Type B pancreatic cell (in vitro differentiated cells): ENCODE results near the gene UNC45A. TPM values are rescaled to one million over a fixed set of nuclear protein-coding genes. Genes with fewer than 3 reads are reported as not detected.

Experiments used
- DNase-seq: peaks from one replicate; pipeline ENCODE4 v3.0.0; 2021; ENCODE audit warnings: mixed read lengths; ENCODE audit not compliant: unreplicated experiment; ENCODE audit errors: extremely low spot score
- H3K27ac Mint-ChIP-seq: 2 replicates; pipeline ENCODE4 v1.8.0; 2021; ENCODE audit warnings: mild to moderate bottlenecking, mixed read lengths
- H3K27me3 Mint-ChIP-seq: 2 replicates; pipeline ENCODE4 v1.8.0; 2021; ENCODE audit warnings: mixed read lengths
- H3K36me3 Mint-ChIP-seq: 2 replicates; pipeline ENCODE4 v1.8.0; 2021; ENCODE audit warnings: mixed read lengths
- H3K4me1 Mint-ChIP-seq: one replicate; pipeline ENCODE4 v1.8.0; 2021; ENCODE audit warnings: mixed read lengths; ENCODE audit not compliant: unreplicated experiment
- H3K4me3 Mint-ChIP-seq: 2 replicates; pipeline ENCODE4 v1.8.0; 2021; ENCODE audit warnings: mild to moderate bottlenecking, mixed read lengths
- H3K9me3 Mint-ChIP-seq: 2 replicates; pipeline ENCODE4 v1.8.0; 2021; ENCODE audit warnings: mixed read lengths
- long read RNA-seq: library from polyadenylated mRNA; unstranded; transcript quantifications from one replicate; pipeline ENCODE4 v2.0.0, GENCODE V29; 2020
- total RNA-seq: library from RNA; stranded (reverse); gene quantifications from 2 replicates; pipeline ENCODE4 v1.2.1, GENCODE V29; 2021; ENCODE audit warnings: low replicate concordance
- TF ChIP-seq, protein P1 (sequence below): fragments of 200-600 bp; sonication (generic); conservative IDR thresholded peaks from 2 replicates; pipeline ENCODE4 v1.5.0; 2021; ENCODE audit warnings: antibody characterized with exemption, mild to moderate bottlenecking

The UNC45A gene, protein sequence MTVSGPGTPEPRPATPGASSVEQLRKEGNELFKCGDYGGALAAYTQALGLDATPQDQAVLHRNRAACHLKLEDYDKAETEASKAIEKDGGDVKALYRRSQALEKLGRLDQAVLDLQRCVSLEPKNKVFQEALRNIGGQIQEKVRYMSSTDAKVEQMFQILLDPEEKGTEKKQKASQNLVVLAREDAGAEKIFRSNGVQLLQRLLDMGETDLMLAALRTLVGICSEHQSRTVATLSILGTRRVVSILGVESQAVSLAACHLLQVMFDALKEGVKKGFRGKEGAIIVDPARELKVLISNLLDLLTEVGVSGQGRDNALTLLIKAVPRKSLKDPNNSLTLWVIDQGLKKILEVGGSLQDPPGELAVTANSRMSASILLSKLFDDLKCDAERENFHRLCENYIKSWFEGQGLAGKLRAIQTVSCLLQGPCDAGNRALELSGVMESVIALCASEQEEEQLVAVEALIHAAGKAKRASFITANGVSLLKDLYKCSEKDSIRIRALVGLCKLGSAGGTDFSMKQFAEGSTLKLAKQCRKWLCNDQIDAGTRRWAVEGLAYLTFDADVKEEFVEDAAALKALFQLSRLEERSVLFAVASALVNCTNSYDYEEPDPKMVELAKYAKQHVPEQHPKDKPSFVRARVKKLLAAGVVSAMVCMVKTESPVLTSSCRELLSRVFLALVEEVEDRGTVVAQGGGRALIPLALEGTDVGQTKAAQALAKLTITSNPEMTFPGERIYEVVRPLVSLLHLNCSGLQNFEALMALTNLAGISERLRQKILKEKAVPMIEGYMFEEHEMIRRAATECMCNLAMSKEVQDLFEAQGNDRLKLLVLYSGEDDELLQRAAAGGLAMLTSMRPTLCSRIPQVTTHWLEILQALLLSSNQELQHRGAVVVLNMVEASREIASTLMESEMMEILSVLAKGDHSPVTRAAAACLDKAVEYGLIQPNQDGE
- 78.9 and 80.2 TPM in 2 replicates for total RNA-seq
- long read RNA-seq, transcript UNC45A-202 (20 exons, 3,252 nt): major isoform, 79 of 333 reads
- long read RNA-seq, partial matches to known transcripts: 232 of 333 reads
- long read RNA-seq, other reads (novel, unspliced or antisense): 22 of 333 reads

DNA sequence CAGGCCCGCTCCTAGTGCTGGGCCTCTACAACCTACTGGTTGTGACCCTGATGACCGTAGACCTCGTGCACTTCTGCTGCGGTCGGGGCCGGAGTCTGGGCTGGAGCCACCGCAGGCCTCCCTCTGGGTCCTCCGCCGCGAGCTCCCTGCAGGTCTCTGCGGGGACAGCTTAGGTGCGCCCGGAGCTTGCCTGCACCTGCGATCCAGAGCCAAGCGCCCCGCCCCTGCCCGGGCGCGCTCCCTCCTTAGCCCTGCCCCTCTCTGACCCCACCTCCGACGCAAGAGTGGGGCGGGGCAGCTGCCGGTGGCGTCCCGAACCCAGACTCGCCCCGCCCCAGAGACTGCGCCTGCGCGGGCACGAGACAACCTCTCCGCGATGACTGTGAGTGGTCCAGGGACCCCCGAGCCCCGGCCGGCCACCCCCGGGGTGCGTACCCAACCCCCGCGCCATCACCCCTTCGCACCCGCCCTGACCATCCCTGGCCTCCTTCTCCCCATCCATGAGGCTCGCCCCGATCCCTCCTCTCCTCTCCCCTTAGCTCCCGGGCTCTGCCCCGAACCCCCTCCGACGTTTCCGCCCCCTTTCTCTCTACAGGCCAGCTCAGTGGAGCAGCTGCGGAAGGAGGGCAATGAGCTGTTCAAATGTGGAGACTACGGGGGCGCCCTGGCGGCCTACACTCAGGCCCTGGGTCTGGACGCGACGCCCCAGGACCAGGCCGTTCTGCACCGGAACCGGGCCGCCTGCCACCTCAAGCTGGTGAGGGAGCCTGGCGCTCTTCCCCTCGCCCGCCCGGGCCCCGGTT is at the start of gene UNC45A:
Gene UNC45A, plus strand, starts transcription at position 337 of the 803 bp plus-strand sequence. Its CDS starts 40 bp downstream, at position 377.
- H3K27ac Mint-ChIP-seq: peak within 1 kb of the TSS; percentile 94
- H3K9me3 Mint-ChIP-seq: no peaks in the 10 kb centered on the region
- TF ChIP-seq, protein P1, sequence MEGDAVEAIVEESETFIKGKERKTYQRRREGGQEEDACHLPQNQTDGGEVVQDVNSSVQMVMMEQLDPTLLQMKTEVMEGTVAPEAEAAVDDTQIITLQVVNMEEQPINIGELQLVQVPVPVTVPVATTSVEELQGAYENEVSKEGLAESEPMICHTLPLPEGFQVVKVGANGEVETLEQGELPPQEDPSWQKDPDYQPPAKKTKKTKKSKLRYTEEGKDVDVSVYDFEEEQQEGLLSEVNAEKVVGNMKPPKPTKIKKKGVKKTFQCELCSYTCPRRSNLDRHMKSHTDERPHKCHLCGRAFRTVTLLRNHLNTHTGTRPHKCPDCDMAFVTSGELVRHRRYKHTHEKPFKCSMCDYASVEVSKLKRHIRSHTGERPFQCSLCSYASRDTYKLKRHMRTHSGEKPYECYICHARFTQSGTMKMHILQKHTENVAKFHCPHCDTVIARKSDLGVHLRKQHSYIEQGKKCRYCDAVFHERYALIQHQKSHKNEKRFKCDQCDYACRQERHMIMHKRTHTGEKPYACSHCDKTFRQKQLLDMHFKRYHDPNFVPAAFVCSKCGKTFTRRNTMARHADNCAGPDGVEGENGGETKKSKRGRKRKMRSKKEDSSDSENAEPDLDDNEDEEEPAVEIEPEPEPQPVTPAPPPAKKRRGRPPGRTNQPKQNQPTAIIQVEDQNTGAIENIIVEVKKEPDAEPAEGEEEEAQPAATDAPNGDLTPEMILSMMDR: no peak
- peaks cover 4% of the 10 kb centered on the region for H3K36me3 Mint-ChIP-seq
- peak within 1 kb of the TSS; percentile 93 for H3K4me3 Mint-ChIP-seq
- peaks cover 31% of the 10 kb centered on the region for H3K4me1 Mint-ChIP-seq
- peak; percentile 93 for DNase-seq
- no peaks in the 10 kb centered on the region for H3K27me3 Mint-ChIP-seq

DNA sequence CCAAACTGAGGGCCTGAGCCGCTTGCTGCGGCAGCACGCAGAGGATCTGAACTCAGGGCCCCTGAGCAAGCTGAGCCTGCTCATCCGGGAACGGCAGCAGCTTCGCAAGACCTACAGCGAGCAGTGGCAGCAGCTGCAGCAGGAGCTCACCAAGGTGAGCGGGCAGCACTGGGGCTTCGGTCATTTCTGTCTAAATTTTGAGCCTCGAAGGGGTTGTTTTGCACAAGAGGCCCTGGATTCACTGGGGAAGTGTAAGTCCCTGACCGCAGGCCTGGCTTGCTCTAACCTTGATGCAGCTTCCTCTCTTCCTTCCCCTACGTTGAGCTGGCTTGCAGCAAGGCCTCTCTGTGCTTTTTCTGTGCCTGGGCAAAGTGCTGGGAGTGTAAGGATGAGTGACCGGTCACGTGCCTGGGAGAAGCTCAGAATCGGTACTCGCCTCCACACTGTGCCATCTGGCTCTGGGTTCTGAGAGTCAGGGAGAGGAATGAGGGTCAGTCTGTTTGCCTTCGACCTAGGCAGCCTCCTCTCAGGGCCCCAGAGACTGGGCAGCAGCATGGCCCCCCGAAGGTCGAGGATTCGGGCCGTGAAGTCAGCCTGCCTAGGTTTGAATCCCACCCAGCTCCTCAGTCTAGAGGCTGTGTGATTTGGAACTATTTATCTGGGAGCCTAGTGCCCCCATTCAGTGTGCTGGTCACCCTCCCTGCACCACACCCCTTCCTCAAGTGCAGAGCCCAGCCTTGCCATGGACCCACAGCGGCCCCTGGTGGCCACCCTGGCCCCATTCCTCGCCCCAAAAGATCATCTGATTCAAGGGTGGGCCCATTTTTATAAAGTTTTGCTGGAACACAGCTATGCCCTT is 49.4 kb upstream of the UNC45A start:
- no peaks in the 10 kb centered on the region for H3K9me3 Mint-ChIP-seq
- no peaks in the 10 kb centered on the region for H3K27me3 Mint-ChIP-seq
- no peak for DNase-seq
- peak overlapping the region; percentile 60 for H3K27ac Mint-ChIP-seq
- no peaks in the 10 kb centered on the region for H3K36me3 Mint-ChIP-seq
- peaks cover 6% of the 10 kb centered on the region for H3K4me1 Mint-ChIP-seq
- peak overlapping the region; percentile 58 for H3K4me3 Mint-ChIP-seq
- TF ChIP-seq, protein P1: peak; percentile 99

DNA sequence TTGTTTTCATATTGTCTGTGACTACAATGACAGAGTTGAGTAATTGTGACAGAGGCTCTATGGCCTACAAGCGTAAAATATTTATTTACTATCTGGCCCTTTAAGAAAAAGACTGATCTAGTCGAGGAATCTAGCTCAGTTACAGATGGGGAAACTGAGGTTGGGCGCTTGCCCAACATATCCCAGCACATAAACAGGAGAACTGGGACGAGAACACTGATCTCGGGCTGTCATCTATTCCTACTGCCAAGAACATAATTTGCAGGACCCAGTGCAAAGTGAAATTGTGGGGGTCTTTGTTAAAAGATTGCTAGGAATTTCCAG is 48.8 kb upstream of the UNC45A start:
- H3K9me3 Mint-ChIP-seq: no peaks in the 10 kb centered on the region
- no peak for DNase-seq
- H3K4me1 Mint-ChIP-seq: peaks cover 6% of the 10 kb centered on the region
- H3K27ac Mint-ChIP-seq: peak overlapping the region; percentile 60
- H3K4me3 Mint-ChIP-seq: no peak overlapping the region
- no peaks in the 10 kb centered on the region for H3K27me3 Mint-ChIP-seq
- H3K36me3 Mint-ChIP-seq: no peaks in the 10 kb centered on the region
- TF ChIP-seq, protein P1: peak; percentile 14

DNA sequence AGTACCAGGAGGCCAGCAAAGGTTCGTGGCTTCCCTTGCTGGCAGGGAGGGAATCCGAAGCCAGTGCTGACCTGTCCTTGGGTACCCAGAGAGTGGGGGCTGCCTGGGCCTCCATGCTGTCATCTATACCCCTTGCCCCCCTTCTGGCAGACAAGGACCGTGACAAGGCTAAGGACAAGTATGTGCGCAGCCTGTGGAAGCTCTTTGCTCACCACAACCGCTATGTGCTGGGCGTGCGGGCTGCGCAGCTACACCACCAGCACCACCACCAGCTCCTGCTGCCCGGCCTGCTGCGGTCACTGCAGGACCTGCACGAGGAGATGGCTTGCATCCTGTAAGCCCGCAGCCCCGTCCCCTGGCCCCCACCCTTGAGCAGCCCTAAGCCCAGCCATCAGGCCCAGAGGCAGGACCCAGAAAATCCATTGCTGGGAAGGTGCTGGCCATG is 48.0 kb upstream of the UNC45A start:
- DNase-seq: no peak
- TF ChIP-seq, protein P1: no peak
- no peaks in the 10 kb centered on the region for H3K36me3 Mint-ChIP-seq
- no peaks in the 10 kb centered on the region for H3K27me3 Mint-ChIP-seq
- H3K4me1 Mint-ChIP-seq: peaks cover 6% of the 10 kb centered on the region
- H3K9me3 Mint-ChIP-seq: no peaks in the 10 kb centered on the region
- no peak overlapping the region for H3K27ac Mint-ChIP-seq
- H3K4me3 Mint-ChIP-seq: no peak overlapping the region
